MM.1S (cell line): ENCODE data around the gene USP32.

Experiments used
- DNase-seq: peaks from one replicate; pipeline ENCODE4 v3.0.0-alpha.2; 2015
- H2AFZ ChIP-seq: fragments of 300-600 bp; sonication (generic); 2 replicates; pipeline ENCODE4 v1.6.0; 2016; ENCODE audit warnings: antibody characterized with exemption, low read length
- H3F3A ChIP-seq: fragments of 300-600 bp; sonication (generic); 2 replicates; pipeline ENCODE4 v1.6.1; 2016; ENCODE audit warnings: mild to moderate bottlenecking, antibody characterized with exemption, low read length, moderate library complexity, mixed read lengths; ENCODE audit not compliant: insufficient read depth
- H3K27ac ChIP-seq: fragments of 300-600 bp; sonication (generic); 2 replicates; pipeline ENCODE4 v1.5.1; 2016; ENCODE audit warnings: mild to moderate bottlenecking, low read length
- H3K27me3 ChIP-seq: fragments of 300-600 bp; sonication (generic); replicated peaks from 2 replicates; pipeline ENCODE4 v1.6.0; 2016; ENCODE audit warnings: low read length; ENCODE audit not compliant: insufficient read depth
- H3K36me3 ChIP-seq: fragments of 300-600 bp; sonication (generic); replicated peaks from 2 replicates; pipeline ENCODE4 v1.6.1; 2016; ENCODE audit warnings: mild to moderate bottlenecking, low read length, mixed read lengths; ENCODE audit not compliant: insufficient read depth
- H3K4me1 ChIP-seq: fragments of 300-600 bp; sonication (generic); 2 replicates; pipeline ENCODE4 v1.6.1; 2016; ENCODE audit warnings: low read length, mixed read lengths
- H3K4me2 ChIP-seq: fragments of 300-600 bp; sonication (generic); 2 replicates; pipeline ENCODE4 v1.6.0; 2016; ENCODE audit warnings: low read depth, low read length
- H3K4me3 ChIP-seq: fragments of 300-600 bp; sonication (generic); 2 replicates; pipeline ENCODE4 v1.5.1; 2016; ENCODE audit warnings: low read length, mixed read lengths
- H3K79me2 ChIP-seq: fragments of 300-600 bp; sonication (generic); 2 replicates; pipeline ENCODE4 v1.6.1; 2016; ENCODE audit warnings: mixed run types, low read length, mixed read lengths
- H3K9ac ChIP-seq: fragments of 300-600 bp; sonication (generic); 2 replicates; pipeline ENCODE4 v1.6.1; 2016; ENCODE audit warnings: low read length, mixed read lengths
- H3K9me2 ChIP-seq: fragments of 300-600 bp; sonication (generic); replicated peaks from 2 replicates; pipeline ENCODE4 v1.6.1; 2016; ENCODE audit warnings: mild to moderate bottlenecking, low read length, mixed read lengths; ENCODE audit not compliant: insufficient read depth
- H3K9me3 ChIP-seq: fragments of 300-600 bp; sonication (generic); replicated peaks from 2 replicates; pipeline ENCODE4 v1.6.1; 2016; ENCODE audit warnings: mild to moderate bottlenecking, low read length, mixed read lengths; ENCODE audit not compliant: insufficient read depth
- H4K20me1 ChIP-seq: fragments of 300-600 bp; sonication (generic); 2 replicates; pipeline ENCODE4 v1.6.1; 2016; ENCODE audit warnings: mild to moderate bottlenecking, low read length, moderate library complexity, mixed read lengths; ENCODE audit not compliant: insufficient read depth
- CTCF ChIP-seq: fragments of 300-600 bp; sonication (generic); IDR thresholded peaks from 2 replicates; pipeline ENCODE4 v1.5.1; 2016; ENCODE audit warnings: antibody characterized with exemption, low read length, mixed read lengths
- EZH2 ChIP-seq: fragments of 300-600 bp; sonication (generic); optimal IDR thresholded peaks from 2 replicates; pipeline ENCODE3; 2017; ENCODE audit warnings: low read depth, mild to moderate bottlenecking, antibody characterized with exemption, low read length, mixed read lengths
- EZH2phosphoT487 ChIP-seq: fragments of 300-600 bp; sonication (generic); IDR thresholded peaks from 2 replicates; pipeline ENCODE4 v1.6.1; 2018; ENCODE audit warnings: antibody characterized with exemption, low read length

The USP32 gene

GRCh38 chr17:60157487-60158040 lies 234.4 kb downstream of the USP32 start:
- no peak overlapping the region for H3K4me2 ChIP-seq
- no peak overlapping the region for H3K27ac ChIP-seq
- H3K36me3 ChIP-seq = no peaks in the 10 kb centered on the region
- no peak overlapping the region for H3K9ac ChIP-seq
- no peak for DNase-seq
- H3K9me3 ChIP-seq = no peaks in the 10 kb centered on the region
- TF ChIP-seq EZH2phosphoT487 = no peak
- no peak for TF ChIP-seq CTCF
- TF ChIP-seq EZH2 = no peak
- H3F3A ChIP-seq = no peaks in the 10 kb centered on the region
- H3K4me1 ChIP-seq = no peaks in the 10 kb centered on the region
- no peaks in the 10 kb centered on the region for H3K9me2 ChIP-seq
- H3K79me2 ChIP-seq = no peaks in the 10 kb centered on the region
- H4K20me1 ChIP-seq = no peaks in the 10 kb centered on the region
- H2AFZ ChIP-seq = no peak overlapping the region
- no peak overlapping the region for H3K4me3 ChIP-seq
- H3K27me3 ChIP-seq = peaks cover 5% of the 10 kb centered on the region; the same call in 1 of the 2 replicates

GRCh38 chr17:60156746-60157145 lies 235.2 kb downstream of the USP32 start:
- H3K79me2 ChIP-seq = no peaks in the 10 kb centered on the region
- no peaks in the 10 kb centered on the region for H4K20me1 ChIP-seq
- H2AFZ ChIP-seq = no peak overlapping the region
- no peak overlapping the region for H3K4me2 ChIP-seq
- no peaks in the 10 kb centered on the region for H3K9me2 ChIP-seq
- no peak overlapping the region for H3K27ac ChIP-seq
- H3F3A ChIP-seq = no peaks in the 10 kb centered on the region
- H3K4me3 ChIP-seq = no peak overlapping the region
- TF ChIP-seq CTCF (no peak), EZH2 (no peak), EZH2phosphoT487 (no peak)
- no peak overlapping the region for H3K9ac ChIP-seq
- no peak for DNase-seq
- H3K9me3 ChIP-seq = no peaks in the 10 kb centered on the region
- no peaks in the 10 kb centered on the region for H3K4me1 ChIP-seq
- peaks cover 5% of the 10 kb centered on the region; the same call in 1 of the 2 replicates for H3K27me3 ChIP-seq
- H3K36me3 ChIP-seq = no peaks in the 10 kb centered on the region

- H4K20me1 ChIP-seq = no peaks in the 10 kb centered on the region
- H3K4me2 ChIP-seq = no peak overlapping the region
- no peak overlapping the region for H2AFZ ChIP-seq
- no peaks in the 10 kb centered on the region for H3K79me2 ChIP-seq
- no peaks in the 10 kb centered on the region for H3K36me3 ChIP-seq
- H3K4me3 ChIP-seq = no peak overlapping the region
- H3K9me2 ChIP-seq = no peaks in the 10 kb centered on the region
- H3K4me1 ChIP-seq = no peaks in the 10 kb centered on the region
- no peaks in the 10 kb centered on the region for H3F3A ChIP-seq
- H3K27ac ChIP-seq = no peak overlapping the region
- H3K9me3 ChIP-seq = no peaks in the 10 kb centered on the region
- no peak for TF ChIP-seq EZH2
- no peak for TF ChIP-seq CTCF
- no peak for TF ChIP-seq EZH2phosphoT487
- peaks cover 12% of the 10 kb centered on the region for H3K27me3 ChIP-seq
- no peak overlapping the region for H3K9ac ChIP-seq
- DNase-seq = no peak
These were observed 236.1 kb downstream of the USP32 start for GRCh38 chr17:60155815-60156214.
